ENCODE data around the gene VAPA. TPM values are rescaled to one million over a fixed set of nuclear protein-coding genes. Genes with fewer than 3 reads are reported as not detected.

Gene VAPA
- total RNA-seq, 1 experiment from 2014 or later: 196 TPM

GRCh38 chr18:9924371-9924943 is 10.6 kb downstream of the VAPA start:
- H3K4me1 Mint-ChIP-seq (ENCODE audit: low read depth, unreplicated experiment): peaks cover 38% of the 10 kb centered on the region
- CTCF ChIA-PET: no interaction called here
- H3K27ac Mint-ChIP-seq (ENCODE audit: unreplicated experiment): no peak overlapping the region
- DNase-seq: no peak
- TF ChIP-seq CTCF (IDR thresholded peaks at IDR 0.05; ENCODE audit: unreplicated experiment): no peak
- no peaks in the 10 kb centered on the region for H3K36me3 Mint-ChIP-seq (ENCODE audit: insufficient read depth, unreplicated experiment)
- H3K9me3 Mint-ChIP-seq (ENCODE audit: low read depth, unreplicated experiment): no peaks in the 10 kb centered on the region
- intact Hi-C loops (cut with micrococcal nuclease; ENCODE audit: unreplicated experiment): loop anchor here (10.0 kb wide), 2 partner anchors 140 to 330 kb away; no protein-coding TSS in a partner anchor
- H3K27me3 Mint-ChIP-seq (ENCODE audit: unreplicated experiment): no peaks in the 10 kb centered on the region
- no TSS peak for BruUV-seq (replicated peaks)
- H3K4me3 Mint-ChIP-seq (ENCODE audit: low read depth, unreplicated experiment): no peak overlapping the region

DNA sequence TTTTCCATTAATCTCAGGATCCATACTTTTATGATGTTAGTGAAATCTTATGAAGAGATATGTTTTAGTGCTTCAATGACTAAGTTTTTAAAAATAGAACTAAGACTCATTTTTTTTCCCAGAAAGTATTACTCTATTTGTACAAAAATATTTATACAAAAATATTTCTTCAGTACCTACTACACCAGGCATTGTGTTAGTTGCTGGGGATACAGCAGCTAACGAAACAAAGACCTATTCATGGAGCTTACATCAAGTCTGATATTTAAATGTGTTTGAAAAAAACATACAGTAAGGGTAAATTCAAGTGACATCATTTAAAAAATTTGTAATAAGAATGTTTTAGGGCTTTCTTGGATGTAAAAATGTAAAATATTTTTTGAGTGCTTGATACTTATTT is 11.6 kb downstream of the VAPA start:
- Mint-ChIP-seq H3K4me1 (ENCODE audit: low read depth, unreplicated experiment) (peaks cover 38% of the 10 kb centered on the region), H3K27ac (ENCODE audit: unreplicated experiment) (no peak overlapping the region), H3K27me3 (ENCODE audit: unreplicated experiment) (no peaks in the 10 kb centered on the region), H3K4me3 (ENCODE audit: low read depth, unreplicated experiment) (no peak overlapping the region), H3K9me3 (ENCODE audit: low read depth, unreplicated experiment) (no peaks in the 10 kb centered on the region), H3K36me3 (ENCODE audit: insufficient read depth, unreplicated experiment) (no peaks in the 10 kb centered on the region)
- CTCF ChIA-PET: no interaction called here
- DNase-seq: no peak
- no TSS peak for BruUV-seq (replicated peaks)
- intact Hi-C loops (cut with micrococcal nuclease; ENCODE audit: unreplicated experiment): loop anchor here (10.0 kb wide), 2 partner anchors 141 to 331 kb away; no protein-coding TSS in a partner anchor
- TF ChIP-seq CTCF (IDR thresholded peaks at IDR 0.05; ENCODE audit: unreplicated experiment): no peak

DNA sequence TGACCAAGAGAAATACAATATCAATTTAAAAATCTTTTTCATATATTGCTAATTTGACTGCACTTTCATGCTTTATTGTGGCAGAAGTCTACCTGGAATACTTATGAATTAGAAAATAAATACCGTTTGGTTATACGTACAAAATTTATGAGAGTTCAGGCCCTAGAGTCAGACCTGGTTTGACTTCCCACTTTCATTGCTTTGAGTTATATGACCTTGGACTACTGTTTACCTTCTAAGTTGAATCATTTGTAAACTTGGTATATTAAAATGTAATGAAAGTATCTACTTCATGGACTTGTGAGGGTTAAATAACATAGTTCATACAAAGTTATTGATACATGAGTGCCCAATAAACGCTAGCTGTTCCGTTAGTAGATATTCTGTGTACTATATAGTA is 12.0 kb downstream of the VAPA start:
- Mint-ChIP-seq H3K36me3 (ENCODE audit: insufficient read depth, unreplicated experiment) (no peaks in the 10 kb centered on the region), H3K4me1 (ENCODE audit: low read depth, unreplicated experiment) (peaks cover 38% of the 10 kb centered on the region), H3K4me3 (ENCODE audit: low read depth, unreplicated experiment) (no peak overlapping the region), H3K27me3 (ENCODE audit: unreplicated experiment) (no peaks in the 10 kb centered on the region), H3K9me3 (ENCODE audit: low read depth, unreplicated experiment) (no peaks in the 10 kb centered on the region), H3K27ac (ENCODE audit: unreplicated experiment) (no peak overlapping the region)
- no peak for DNase-seq
- CTCF ChIA-PET: no interaction called here
- intact Hi-C loops (cut with micrococcal nuclease; ENCODE audit: unreplicated experiment): loop anchor here (10.0 kb wide), 2 partner anchors 141 to 331 kb away; no protein-coding TSS in a partner anchor
- no peak for TF ChIP-seq CTCF (IDR thresholded peaks at IDR 0.05; ENCODE audit: unreplicated experiment)
- no TSS peak for BruUV-seq (replicated peaks)

- H3K27ac Mint-ChIP-seq (ENCODE audit: unreplicated experiment): no peak overlapping the region
- no TSS peak for BruUV-seq (replicated peaks)
- intact Hi-C loops (cut with micrococcal nuclease; ENCODE audit: unreplicated experiment): loop anchor here (10.0 kb wide), 2 partner anchors 142 to 332 kb away; no protein-coding TSS in a partner anchor
- H3K4me3 Mint-ChIP-seq (ENCODE audit: low read depth, unreplicated experiment): no peak overlapping the region
- peaks cover 38% of the 10 kb centered on the region for H3K4me1 Mint-ChIP-seq (ENCODE audit: low read depth, unreplicated experiment)
- no peak for TF ChIP-seq CTCF (IDR thresholded peaks at IDR 0.05; ENCODE audit: unreplicated experiment)
- no peaks in the 10 kb centered on the region for H3K27me3 Mint-ChIP-seq (ENCODE audit: unreplicated experiment)
- H3K9me3 Mint-ChIP-seq (ENCODE audit: low read depth, unreplicated experiment): no peaks in the 10 kb centered on the region
- CTCF ChIA-PET: interaction anchor here (0.7 kb wide), 1 partner anchor 13 kb away, joined by 3 read pairs; the partner anchor contains the start of gene VAPA
- H3K36me3 Mint-ChIP-seq (ENCODE audit: insufficient read depth, unreplicated experiment): no peaks in the 10 kb centered on the region
- no peak for DNase-seq
Measured at GRCh38 chr18:9926223-9926894, 12.5 kb downstream of the VAPA start.

All from Calu3 (cell line).